ENCODE results near the gene RASGRF2. TPM values are rescaled to one million over a fixed set of nuclear protein-coding genes. Genes with fewer than 3 reads are reported as not detected.

The RASGRF2 gene
- total RNA-seq, 4 donors from 2014 or later = 3.3 to 26.4 (median 12.3) TPM

GRCh38 chr5:81222285-81222684 lies 262.1 kb downstream of the RASGRF2 start:
- no peak overlapping the region for H3K4me3 ChIP-seq
- no peak overlapping the region for H3K27ac ChIP-seq
- no peaks in the 10 kb centered on the region for H3K27me3 ChIP-seq
- H3K4me1 ChIP-seq = no peaks in the 10 kb centered on the region
- intact Hi-C loops (cut with DNase I; ENCODE audit: low total_unique reads) = no loop called here
- TF ChIP-seq, protein P1, sequence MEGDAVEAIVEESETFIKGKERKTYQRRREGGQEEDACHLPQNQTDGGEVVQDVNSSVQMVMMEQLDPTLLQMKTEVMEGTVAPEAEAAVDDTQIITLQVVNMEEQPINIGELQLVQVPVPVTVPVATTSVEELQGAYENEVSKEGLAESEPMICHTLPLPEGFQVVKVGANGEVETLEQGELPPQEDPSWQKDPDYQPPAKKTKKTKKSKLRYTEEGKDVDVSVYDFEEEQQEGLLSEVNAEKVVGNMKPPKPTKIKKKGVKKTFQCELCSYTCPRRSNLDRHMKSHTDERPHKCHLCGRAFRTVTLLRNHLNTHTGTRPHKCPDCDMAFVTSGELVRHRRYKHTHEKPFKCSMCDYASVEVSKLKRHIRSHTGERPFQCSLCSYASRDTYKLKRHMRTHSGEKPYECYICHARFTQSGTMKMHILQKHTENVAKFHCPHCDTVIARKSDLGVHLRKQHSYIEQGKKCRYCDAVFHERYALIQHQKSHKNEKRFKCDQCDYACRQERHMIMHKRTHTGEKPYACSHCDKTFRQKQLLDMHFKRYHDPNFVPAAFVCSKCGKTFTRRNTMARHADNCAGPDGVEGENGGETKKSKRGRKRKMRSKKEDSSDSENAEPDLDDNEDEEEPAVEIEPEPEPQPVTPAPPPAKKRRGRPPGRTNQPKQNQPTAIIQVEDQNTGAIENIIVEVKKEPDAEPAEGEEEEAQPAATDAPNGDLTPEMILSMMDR (IDR thresholded peaks at IDR 0.05) = no peak
- no peak for TF ChIP-seq POLR2A (IDR thresholded peaks at IDR 0.05)
- H3K9me3 ChIP-seq = no peaks in the 10 kb centered on the region
- no peak for DNase-seq
- no peaks in the 10 kb centered on the region for H3K36me3 ChIP-seq

GRCh38 chr5:81225463-81225862 lies 265.3 kb downstream of the RASGRF2 start:
- H3K4me3 ChIP-seq = no peak overlapping the region
- TF ChIP-seq POLR2A (IDR thresholded peaks at IDR 0.05) = no peak
- TF ChIP-seq, protein P1 (IDR thresholded peaks at IDR 0.05) = no peak
- no peak for DNase-seq
- H3K27ac ChIP-seq = no peak overlapping the region
- H3K4me1 ChIP-seq = no peaks in the 10 kb centered on the region
- intact Hi-C loops (cut with DNase I; ENCODE audit: low total_unique reads) = no loop called here
- no peaks in the 10 kb centered on the region for H3K27me3 ChIP-seq
- no peaks in the 10 kb centered on the region for H3K9me3 ChIP-seq
- no peaks in the 10 kb centered on the region for H3K36me3 ChIP-seq

DNA sequence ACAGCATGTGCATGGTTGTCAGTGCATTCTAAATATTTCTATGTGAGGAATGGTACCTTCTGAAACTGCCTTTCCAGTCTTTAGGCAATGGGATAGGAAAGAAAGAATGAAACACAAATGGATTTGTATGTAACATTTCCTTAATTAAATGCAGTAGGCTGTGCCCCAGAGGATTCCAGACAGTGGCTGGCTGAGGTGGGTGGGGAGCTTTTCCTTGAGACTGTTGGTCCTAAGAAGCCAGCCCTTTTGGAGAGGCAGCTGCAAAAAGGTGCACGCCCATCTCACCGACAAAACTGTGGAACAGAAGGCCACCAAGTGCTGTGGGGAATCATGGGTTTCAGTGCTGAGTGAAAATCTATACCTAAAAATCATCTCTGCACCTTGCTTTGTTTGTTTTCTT lies 266.1 kb downstream of the RASGRF2 start:
- Histone ChIP-seq H3K4me1 (no peaks in the 10 kb centered on the region), H3K4me3 (no peak overlapping the region), H3K27ac (no peak overlapping the region), H3K27me3 (no peaks in the 10 kb centered on the region), H3K9me3 (no peaks in the 10 kb centered on the region), H3K36me3 (no peaks in the 10 kb centered on the region)
- TF ChIP-seq, protein P1 (IDR thresholded peaks at IDR 0.05) = no peak
- no peak for TF ChIP-seq POLR2A (IDR thresholded peaks at IDR 0.05)
- intact Hi-C loops (cut with DNase I; ENCODE audit: low total_unique reads) = no loop called here
- no peak for DNase-seq

DNA sequence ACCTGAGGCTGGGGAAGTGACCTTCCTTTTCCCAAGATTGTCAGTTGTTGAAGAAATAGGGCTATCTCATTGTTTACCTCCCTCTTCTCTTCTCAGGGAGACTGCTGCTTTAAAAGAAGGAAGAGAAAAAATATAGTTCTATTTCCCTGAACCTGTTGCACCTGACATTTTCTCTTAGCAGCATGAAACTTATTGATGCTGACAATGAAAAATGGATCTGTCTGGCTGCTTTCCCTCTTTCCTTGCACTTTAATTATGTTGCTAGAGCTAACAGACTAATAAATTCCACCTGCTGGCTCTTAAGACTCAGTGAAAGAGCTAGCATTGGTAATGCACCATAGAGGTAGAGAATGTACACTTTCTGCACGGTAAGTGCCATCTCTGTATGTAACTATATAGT lies 266.8 kb downstream of the RASGRF2 start:
- Histone ChIP-seq H3K27me3 (no peaks in the 10 kb centered on the region), H3K4me1 (no peaks in the 10 kb centered on the region), H3K4me3 (no peak overlapping the region), H3K27ac (no peak overlapping the region), H3K36me3 (no peaks in the 10 kb centered on the region), H3K9me3 (no peaks in the 10 kb centered on the region)
- TF ChIP-seq POLR2A (IDR thresholded peaks at IDR 0.05) = no peak
- TF ChIP-seq, protein P1 (IDR thresholded peaks at IDR 0.05) = no peak
- intact Hi-C loops (cut with DNase I; ENCODE audit: low total_unique reads) = no loop called here
- no peak for DNase-seq

DNA sequence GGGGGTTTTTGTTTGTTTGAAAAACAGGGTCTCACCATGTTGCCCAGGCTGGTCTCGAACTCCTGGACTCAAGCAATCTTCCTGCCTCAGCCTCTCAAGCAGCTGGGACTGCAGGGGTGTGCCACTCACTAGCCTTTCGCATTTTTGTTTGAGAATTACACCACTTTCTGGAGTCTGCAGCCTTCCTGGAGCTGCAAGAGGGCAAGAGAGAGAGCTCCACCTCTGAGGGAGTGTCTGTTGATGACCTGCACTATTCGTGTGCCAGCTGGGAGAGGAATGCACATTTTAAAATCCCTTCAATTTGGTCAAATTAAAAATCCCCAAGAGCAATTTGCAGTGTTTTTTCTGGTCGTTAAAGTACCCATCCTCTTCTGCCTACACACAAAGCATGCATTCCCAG lies 267.9 kb downstream of the RASGRF2 start:
- intact Hi-C loops (cut with DNase I; ENCODE audit: low total_unique reads) = no loop called here
- Histone ChIP-seq H3K9me3 (no peaks in the 10 kb centered on the region), H3K27ac (no peak overlapping the region), H3K4me1 (peaks cover 0 to 4% of the 10 kb centered on the region in 2 donors), H3K27me3 (no peaks in the 10 kb centered on the region), H3K4me3 (no peak overlapping the region), H3K36me3 (no peaks in the 10 kb centered on the region)
- TF ChIP-seq, protein P1 (IDR thresholded peaks at IDR 0.05) = no peak
- no peak for TF ChIP-seq POLR2A (IDR thresholded peaks at IDR 0.05)
- DNase-seq = no peak

Measured in uterus (tissue), 4 donors.